Urinary bladder (tissue), 4 donors: ENCODE measurements around the gene LMNTD1. TPM values are rescaled to one million over a fixed set of nuclear protein-coding genes. Genes with fewer than 3 reads are reported as not detected.
"Not testable (repeated sequence)": the region's sequence is repeated elsewhere in the genome, so short reads cannot be mapped to it uniquely, and the experiment has no call there.

Experiments
- DNase-seq: peaks from one replicate; pipeline ENCODE4 v3.0.0-alpha.2; 2015; ENCODE audit errors: extremely low spot score
- H3K27ac ChIP-seq: one replicate; pipeline ENCODE4 v1.5.1; 2013; ENCODE audit warnings: low read depth, mild to moderate bottlenecking, moderate library complexity
- H3K36me3 ChIP-seq: one replicate; pipeline ENCODE4 v1.6.1; 2013; ENCODE audit warnings: mild to moderate bottlenecking, moderate library complexity; ENCODE audit not compliant: insufficient read depth
- H3K4me1 ChIP-seq: one replicate; pipeline ENCODE4 v1.6.1; 2013; ENCODE audit warnings: mild to moderate bottlenecking, moderate library complexity; ENCODE audit not compliant: insufficient read depth
- H3K4me3 ChIP-seq: one replicate; pipeline ENCODE4 v1.5.1; 2013; ENCODE audit warnings: low read depth, low read length
- WGBS: extraction: QIAGEN DNeasy Blood & Tissue Kit; methylation state at CpG from one replicate; pipeline ENCODE4 v1.1.7; 2013; 5-methylcytosine and 5-hydroxymethylcytosine counted together
- polyA plus RNA-seq: library from polyadenylated mRNA; stranded (reverse); fragments of 200-250 nt; gene quantifications from one replicate; pipeline ENCODE4 v1.2.3, GENCODE V29; 2013
- total RNA-seq: library from RNA; depleted of rRNA; stranded (reverse); fragments of >200 nt; gene quantifications from one replicate; pipeline ENCODE4 v1.2.3, GENCODE V29; 2014
- donor health status: healthy with polysubstance abuse.
- donor health status: healthy.

The LMNTD1 gene
- 2.3 TPM for total RNA-seq
- polyA plus RNA-seq, result 0.11 TPM

GRCh38 chr12:25553098-25553497, at the start of gene LMNTD1:
Gene LMNTD1, minus strand, starts transcription at chr12:25553283. Its CDS starts 324 bp downstream, at chr12:25552959.
- H3K4me1 ChIP-seq, result no peaks in the 10 kb centered on the region
- DNase-seq, result no peak
- WGBS, result 43% methylated on average over 1 of the region's 1 CpG
- no peaks in the 10 kb centered on the region for H3K36me3 ChIP-seq
- no peak within 1 kb of the TSS for H3K4me3 ChIP-seq
- no peak within 1 kb of the TSS for H3K27ac ChIP-seq

- Histone ChIP-seq H3K27ac (no peak overlapping the region), H3K4me1 (no peaks in the 10 kb centered on the region), H3K4me3 (no peak overlapping the region), H3K36me3 (no peaks in the 10 kb centered on the region)
- DNase-seq, result no peak
- WGBS, result 70% methylated on average over 3 of the region's 3 CpGs
Observed at GRCh38 chr12:25598956-25599355, 45.9 kb upstream of the LMNTD1 start.

- not testable (repeated sequence) for H3K27ac ChIP-seq, DNase-seq, H3K36me3 ChIP-seq, H3K4me1 ChIP-seq, H3K4me3 ChIP-seq
Observed at GRCh38 chr12:25595496-25595895, 42.4 kb upstream of the LMNTD1 start.

GRCh38 chr12:25594376-25594775, 41.3 kb upstream of the LMNTD1 start:
- 89% methylated on average over 2 of the region's 2 CpGs for WGBS
- Histone ChIP-seq H3K27ac (no peak overlapping the region), H3K4me1 (no peaks in the 10 kb centered on the region), H3K4me3 (no peak overlapping the region), H3K36me3 (no peaks in the 10 kb centered on the region)
- DNase-seq, result no peak

- Histone ChIP-seq H3K4me3 (no peak overlapping the region), H3K36me3 (no peaks in the 10 kb centered on the region), H3K4me1 (no peaks in the 10 kb centered on the region), H3K27ac (no peak overlapping the region)
- WGBS, result 59% methylated on average over 5 of the region's 5 CpGs
- DNase-seq, result no peak
Observed at GRCh38 chr12:25592725-25593495, 39.8 kb upstream of the LMNTD1 start.

- no peaks in the 10 kb centered on the region for H3K4me1 ChIP-seq
- H3K4me3 ChIP-seq, result no peak overlapping the region
- no peak for DNase-seq
- no peak overlapping the region for H3K27ac ChIP-seq
- H3K36me3 ChIP-seq, result no peaks in the 10 kb centered on the region
Observed at GRCh38 chr12:25591144-25591543, 38.1 kb upstream of the LMNTD1 start.

- H3K4me3 ChIP-seq, result no peak overlapping the region
- 88% methylated on average over 5 of the region's 5 CpGs for WGBS
Observed at GRCh38 chr12:25590011-25590721, 37.1 kb upstream of the LMNTD1 start.

GRCh38 chr12:25587346-25587745, 34.3 kb upstream of the LMNTD1 start:
- H3K4me1 ChIP-seq, result no peaks in the 10 kb centered on the region
- H3K27ac ChIP-seq, result no peak overlapping the region
- DNase-seq, result no peak
- H3K4me3 ChIP-seq, result no peak overlapping the region
- no peaks in the 10 kb centered on the region for H3K36me3 ChIP-seq
- WGBS, result 95% methylated on average over 4 of the region's 4 CpGs

More at GRCh38 chr12:25590011-25590721, 37.1 kb upstream of the LMNTD1 start:
- no peak overlapping the region for H3K27ac ChIP-seq
- H3K36me3 ChIP-seq, result no peaks in the 10 kb centered on the region
- no peak for DNase-seq
- no peaks in the 10 kb centered on the region for H3K4me1 ChIP-seq

- H3K27ac ChIP-seq, result no peak overlapping the region
- H3K4me1 ChIP-seq, result no peaks in the 10 kb centered on the region
- H3K36me3 ChIP-seq, result no peaks in the 10 kb centered on the region
- no peak overlapping the region for H3K4me3 ChIP-seq
- WGBS, result 88% methylated on average over 5 of the region's 5 CpGs
- DNase-seq, result no peak
Observed at GRCh38 chr12:25585662-25586061, 32.6 kb upstream of the LMNTD1 start.

- Histone ChIP-seq H3K4me3 (no peak overlapping the region), H3K4me1 (no peaks in the 10 kb centered on the region), H3K36me3 (no peaks in the 10 kb centered on the region), H3K27ac (no peak overlapping the region)
- peak; percentile 56 for DNase-seq
- 30% methylated on average over 2 of the region's 2 CpGs for WGBS
Observed at GRCh38 chr12:25585021-25585523, 32.0 kb upstream of the LMNTD1 start.

GRCh38 chr12:25584596-25584995, 31.5 kb upstream of the LMNTD1 start:
- 31% methylated on average over 5 of the region's 5 CpGs for WGBS
- H3K27ac ChIP-seq, result no peak overlapping the region

GRCh38 chr12:25583545-25583944, 30.5 kb upstream of the LMNTD1 start:
- Histone ChIP-seq H3K27ac (no peak overlapping the region), H3K4me1 (no peaks in the 10 kb centered on the region), H3K36me3 (no peaks in the 10 kb centered on the region), H3K4me3 (no peak overlapping the region)
- 23% methylated on average over 3 of the region's 3 CpGs for WGBS
- DNase-seq, result no peak

More at GRCh38 chr12:25584596-25584995, 31.5 kb upstream of the LMNTD1 start:
- H3K36me3 ChIP-seq, result no peaks in the 10 kb centered on the region
- H3K4me3 ChIP-seq, result no peak overlapping the region
- no peak for DNase-seq
- no peaks in the 10 kb centered on the region for H3K4me1 ChIP-seq

GRCh38 chr12:25581067-25581466, 28.0 kb upstream of the LMNTD1 start:
- Histone ChIP-seq H3K27ac (no peak overlapping the region), H3K4me1 (no peaks in the 10 kb centered on the region), H3K36me3 (no peaks in the 10 kb centered on the region), H3K4me3 (no peak overlapping the region)
- DNase-seq, result no peak
- 85% methylated on average over 5 of the region's 5 CpGs for WGBS
